H1 (cell line): ENCODE measurements around the gene ZSWIM7. TPM values are rescaled to one million over a fixed set of nuclear protein-coding genes. Genes with fewer than 3 reads are reported as not detected.

Source experiments
- CHD7 ChIP-seq: fragments of 300-600 bp; sonication (generic); IDR thresholded peaks from 2 replicates; pipeline ENCODE4 v1.7.1; 2012; ENCODE audit warnings: low read length, moderate library complexity, mild to moderate bottlenecking, inconsistent platforms; ENCODE audit not compliant: insufficient replicate concordance
- EP300 ChIP-seq, 2 experiments: IDR thresholded peaks; 1 replicate in 1 of 2; 2 replicates in 1 of 2; pipeline ENCODE4 v1.6.1; 2011 to 2012; ENCODE audit warnings: low read depth in 2 of 2, low read length in 2 of 2, mild to moderate bottlenecking in 2 of 2, borderline replicate concordance in 1 of 2, inconsistent platforms in 1 of 2, moderate library complexity in 1 of 2
- GABPA ChIP-seq: IDR thresholded peaks from 2 replicates; pipeline ENCODE4 v1.6.1; 2011; ENCODE audit warnings: mild to moderate bottlenecking, low read length, moderate library complexity, borderline replicate concordance; ENCODE audit not compliant: insufficient read depth
- JUN ChIP-seq: IDR thresholded peaks from 2 replicates; pipeline ENCODE4 v1.6.1; 2011; ENCODE audit warnings: low read depth, mild to moderate bottlenecking, improper control_type of control experiment, low read length
- POU5F1 ChIP-seq: IDR thresholded peaks from 2 replicates; pipeline ENCODE4 v1.6.1; 2011; ENCODE audit warnings: low read depth, mild to moderate bottlenecking, low read length, moderate library complexity
- RAD21 ChIP-seq, 2 experiments: IDR thresholded peaks in 1 of 2; conservative IDR thresholded peaks in 1 of 2; 2 replicates each; pipeline ENCODE4 v1.6.1; 2011; ENCODE audit warnings: low read depth in 2 of 2, low read length in 2 of 2, improper control_type of control experiment in 1 of 2, inconsistent platforms in 1 of 2, mild to moderate bottlenecking in 1 of 2, moderate library complexity in 1 of 2
- SIN3A ChIP-seq, 2 experiments: IDR thresholded peaks in 1 of 2; conservative IDR thresholded peaks in 1 of 2; 2 replicates each; pipeline ENCODE4 v1.6.1; 2011 to 2012; ENCODE audit warnings: low read length in 2 of 2, improper control_type of control experiment in 1 of 2, low read depth in 1 of 2, mild to moderate bottlenecking in 1 of 2
- SP1 ChIP-seq: IDR thresholded peaks from 2 replicates; pipeline ENCODE4 v1.6.1; 2011; ENCODE audit warnings: low read depth, low read length
- TBP ChIP-seq: IDR thresholded peaks from 2 replicates; pipeline ENCODE4 v1.6.1; 2011; ENCODE audit warnings: low read depth, low read length, improper control_type of control experiment
- polyA plus RNA-seq, 7 experiments: library from polyadenylated mRNA; depleted of rRNA in 3 of 7; stranded (reverse) in 5 of 7; unstranded in 2 of 7; fragments of >200 nt in 5 of 7; fragments of 200-250 nt in 2 of 7; gene quantifications; 1 replicate in 5 of 7; 2 replicates in 1 of 7; 4 replicates in 1 of 7; pipeline versions ENCODE4 v1.2.1 to v1.2.3, GENCODE V29; 2011 to 2013; ENCODE audit warnings: missing spikeins in 2 of 7, mixed read lengths in 2 of 7
- total RNA-seq: library from RNA; stranded (reverse); fragmentation: NEBNext Ultra II Directional; extraction: Animal tissue kit (Norgen Biotek cat#: 25700); gene quantifications from 2 replicates; pipeline ENCODE4 v1.2.1, GENCODE V29; 2021

The ZSWIM7 gene
- total and polyA plus RNA-seq, 2 of the 8 experiments (the other 6 are each of a cell fraction or from before 2014, with no cell fraction given): 39.3 to 57.7 TPM

- TF ChIP-seq CHD7 (peak; percentile 16), SP1 (0 out of 2 replicates have a peak, but pooled peaks have one; percentile 35), POU5F1 (0 out of 2 replicates have a peak, but pooled peaks have one; percentile 1), GABPA (0 out of 2 replicates have a peak, but pooled peaks have one; percentile 5), RAD21 (IDR thresholded peaks at IDR 0.05 in 1 of 2, conservative IDR thresholded peaks at IDR 0.05 in 1 of 2; ENCODE audit: low read depth in 2 of 2, low read length in 2 of 2) (0 out of 4 replicates have a peak, but pooled peaks have one; percentile 2 to 8), EP300 (IDR thresholded peaks at IDR 0.05; ENCODE audit: borderline replicate concordance in 1 of 2, low read depth in 2 of 2, low read length in 2 of 2) (peak in 1 of 2 experiments; percentile 67; a peak in 1 of 3 replicates), TBP (peak; percentile 44; the same call in 1 of the 2 replicates), JUN (no peak), SIN3A (conservative IDR thresholded peaks at IDR 0.05 in 1 of 2, IDR thresholded peaks at IDR 0.05 in 1 of 2; ENCODE audit: low read depth in 1 of 2, low read length in 2 of 2) (peak in 1 of 2 experiments; percentile 27; a peak in 1 of 4 replicates)
Observed at GRCh38 chr17:15966183-15966878, 33.2 kb downstream of the ZSWIM7 start (continued).
